Osteocyte (in vitro differentiated cells): ENCODE data around the gene MORC3. TPM values are rescaled to one million over a fixed set of nuclear protein-coding genes. Genes with fewer than 3 reads are reported as not detected.
A peak's percentile ranks its signal among the peaks of the same experiment; 100 is the strongest.

Experiments used
- DNase-seq: peaks from one replicate; pipeline ENCODE4 v3.0.0; 2021; ENCODE audit warnings: mixed read lengths; ENCODE audit not compliant: unreplicated experiment; ENCODE audit errors: extremely low spot score
- H3K27ac Mint-ChIP-seq: one replicate; pipeline ENCODE4 v1.8.0; 2021; ENCODE audit warnings: mild to moderate bottlenecking, mixed read lengths; ENCODE audit not compliant: unreplicated experiment
- H3K27me3 Mint-ChIP-seq: one replicate; pipeline ENCODE4 v1.8.0; 2021; ENCODE audit warnings: mixed read lengths; ENCODE audit not compliant: unreplicated experiment
- H3K36me3 Mint-ChIP-seq: one replicate; pipeline ENCODE4 v1.8.0; 2021; ENCODE audit warnings: mixed read lengths; ENCODE audit not compliant: unreplicated experiment
- H3K4me1 Mint-ChIP-seq: one replicate; pipeline ENCODE4 v1.8.0; 2021; ENCODE audit warnings: mixed read lengths; ENCODE audit not compliant: unreplicated experiment
- H3K4me3 Mint-ChIP-seq: one replicate; pipeline ENCODE4 v1.8.0; 2021; ENCODE audit warnings: mild to moderate bottlenecking, moderate library complexity, mixed read lengths; ENCODE audit not compliant: unreplicated experiment
- H3K9me3 Mint-ChIP-seq: one replicate; pipeline ENCODE4 v1.8.0; 2021; ENCODE audit warnings: mixed read lengths; ENCODE audit not compliant: unreplicated experiment
- CTCF ChIP-seq: fragments of 200-600 bp; sonication (generic); IDR thresholded peaks from 2 replicates; pipeline ENCODE4 v1.5.0; 2021; ENCODE audit warnings: antibody characterized with exemption, mild to moderate bottlenecking, moderate library complexity
- total RNA-seq: library from RNA; stranded (reverse); gene quantifications from 2 replicates; pipeline ENCODE4 v1.2.1, GENCODE V29; 2021

MORC3 gene
- total RNA-seq, 1 donor from 2014 or later = 27.8 TPM

- no peak for DNase-seq
- Mint-ChIP-seq H3K4me3 (no peak overlapping the region), H3K27me3 (no peaks in the 10 kb centered on the region), H3K36me3 (peaks cover 43% of the 10 kb centered on the region), H3K27ac (no peak overlapping the region), H3K4me1 (peaks cover 18% of the 10 kb centered on the region), H3K9me3 (no peaks in the 10 kb centered on the region)
- TF ChIP-seq CTCF = no peak
These were observed 27.9 kb downstream of the MORC3 start for GRCh38 chr21:36347962-36348328.

- Mint-ChIP-seq H3K4me3 (no peak overlapping the region), H3K36me3 (peaks cover 44% of the 10 kb centered on the region), H3K4me1 (peaks cover 18% of the 10 kb centered on the region), H3K9me3 (no peaks in the 10 kb centered on the region), H3K27ac (no peak overlapping the region), H3K27me3 (no peaks in the 10 kb centered on the region)
- TF ChIP-seq CTCF = no peak
- DNase-seq = no peak
These were observed 29.3 kb downstream of the MORC3 start for GRCh38 chr21:36349315-36349714.

GRCh38 chr21:36350282-36350910 lies 30.4 kb downstream of the MORC3 start:
- TF ChIP-seq CTCF = no peak
- H3K27me3 Mint-ChIP-seq = no peaks in the 10 kb centered on the region
- no peaks in the 10 kb centered on the region for H3K9me3 Mint-ChIP-seq
- H3K36me3 Mint-ChIP-seq = peaks cover 49% of the 10 kb centered on the region
- no peak for DNase-seq
- peaks cover 18% of the 10 kb centered on the region for H3K4me1 Mint-ChIP-seq
- H3K4me3 Mint-ChIP-seq = no peak overlapping the region
- peak overlapping the region; percentile 82 for H3K27ac Mint-ChIP-seq

GRCh38 chr21:36354918-36355680 lies 35.1 kb downstream of the MORC3 start:
- H3K36me3 Mint-ChIP-seq = peaks cover 45% of the 10 kb centered on the region
- H3K4me3 Mint-ChIP-seq = no peak overlapping the region
- TF ChIP-seq CTCF = no peak
- no peaks in the 10 kb centered on the region for H3K9me3 Mint-ChIP-seq
- DNase-seq = no peak
- H3K27me3 Mint-ChIP-seq = no peaks in the 10 kb centered on the region
- peaks cover 7% of the 10 kb centered on the region for H3K4me1 Mint-ChIP-seq
- H3K27ac Mint-ChIP-seq = no peak overlapping the region

GRCh38 chr21:36355868-36356267 lies 35.9 kb downstream of the MORC3 start:
- H3K27me3 Mint-ChIP-seq = no peaks in the 10 kb centered on the region
- DNase-seq = no peak
- peaks cover 47% of the 10 kb centered on the region for H3K36me3 Mint-ChIP-seq
- H3K4me3 Mint-ChIP-seq = no peak overlapping the region
- TF ChIP-seq CTCF = no peak
- no peaks in the 10 kb centered on the region for H3K9me3 Mint-ChIP-seq
- H3K27ac Mint-ChIP-seq = no peak overlapping the region
- H3K4me1 Mint-ChIP-seq = peaks cover 1% of the 10 kb centered on the region
